SK-N-MC (cell line): ENCODE results near the gene GLI1.
"Not testable (repeated sequence)": the region's sequence is repeated elsewhere in the genome, so short reads cannot be mapped to it uniquely, and the experiment has no call there.

Experiments
- DNase-seq: peaks from one replicate; pipeline ENCODE4 v3.0.0-alpha.2; 2011; ENCODE audit warnings: low read depth, low spot score
- H3K27ac ChIP-seq: fragments of 200-600 bp; sonication (generic); 2 replicates; pipeline ENCODE4 v1.5.1; 2016; ENCODE audit warnings: mixed run types
- H3K36me3 ChIP-seq: fragments of 200-600 bp; sonication (generic); 2 replicates; pipeline ENCODE4 v1.6.1; 2017; ENCODE audit warnings: antibody characterized with exemption, low read length, mixed read lengths; ENCODE audit not compliant: insufficient read depth
- H3K4me3 ChIP-seq: fragments of 200-600 bp; sonication (generic); 2 replicates; pipeline ENCODE4 v1.5.1; 2016
- H3K9ac ChIP-seq: fragments of 200-600 bp; sonication (generic); 2 replicates; pipeline ENCODE4 v1.8.0; 2017; ENCODE audit warnings: mixed run types, mixed read lengths; ENCODE audit not compliant: insufficient read length
- H3K9me3 ChIP-seq: fragments of 200-600 bp; sonication (generic); 2 replicates; pipeline ENCODE4 v1.6.1; 2017; ENCODE audit warnings: low read depth, mild to moderate bottlenecking, antibody characterized with exemption, low read length, moderate library complexity, mixed read lengths
- EZH2 ChIP-seq: fragments of 200-600 bp; sonication (generic); IDR thresholded peaks from one replicate; pipeline ENCODE4 v1.6.1; 2017; ENCODE audit warnings: antibody characterized with exemption
- FOXP2 ChIP-seq: optimal IDR thresholded peaks from 2 replicates; pipeline ENCODE3; 2011; ENCODE audit warnings: mild to moderate bottlenecking, moderate library complexity; ENCODE audit not compliant: insufficient read depth; ENCODE audit errors: extremely low read length, control extremely low read depth
- POLR2AphosphoS5 ChIP-seq: IDR thresholded peaks from 2 replicates; pipeline ENCODE4 v1.6.1; 2012; ENCODE audit warnings: mild to moderate bottlenecking, low read depth, low read length, borderline replicate concordance

GLI1 gene

GRCh38 chr12:57516617-57517153 is 57.1 kb downstream of the GLI1 start:
- H3K4me3 ChIP-seq, result no peak overlapping the region
- H3K36me3 ChIP-seq, result peaks cover 84% of the 10 kb centered on the region
- H3K9ac ChIP-seq, result no peak overlapping the region
- peak overlapping the region; percentile 93 for H3K27ac ChIP-seq
- TF ChIP-seq EZH2 (no peak), FOXP2 (no peak), POLR2AphosphoS5 (no peak)
- DNase-seq, result no peak
- no peaks in the 10 kb centered on the region for H3K9me3 ChIP-seq

DNA sequence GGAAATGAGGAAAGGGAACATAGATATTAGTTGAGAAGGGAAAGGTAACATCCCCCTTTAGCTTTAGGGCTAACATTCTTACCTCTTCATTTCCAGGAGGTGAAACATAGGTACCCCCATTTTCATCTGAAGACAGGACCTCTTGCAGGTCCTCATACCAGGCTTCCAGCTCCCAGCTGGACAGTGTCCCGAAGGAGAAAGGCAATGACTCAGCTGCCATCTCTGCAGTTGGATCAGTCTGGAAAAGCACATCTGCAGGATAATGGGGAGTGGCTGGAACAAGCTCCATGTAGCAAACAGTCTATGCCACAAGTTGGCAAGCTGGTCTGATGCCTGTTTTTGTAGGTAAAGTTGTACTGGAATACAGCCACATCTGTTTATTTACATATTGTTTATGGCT is 57.6 kb downstream of the GLI1 start:
- H3K9me3 ChIP-seq, result no peaks in the 10 kb centered on the region
- TF ChIP-seq EZH2 (no peak), FOXP2 (no peak), POLR2AphosphoS5 (no peak)
- DNase-seq, result no peak
- H3K27ac ChIP-seq, result peak overlapping the region; percentile 93
- H3K36me3 ChIP-seq, result peaks cover 79% of the 10 kb centered on the region
- no peak overlapping the region for H3K9ac ChIP-seq
- H3K4me3 ChIP-seq, result no peak overlapping the region

- not testable (repeated sequence) for DNase-seq, H3K9ac ChIP-seq, H3K9me3 ChIP-seq
- peak overlapping the region; percentile 94; the same call in 1 of the 2 replicates for H3K4me3 ChIP-seq
- H3K27ac ChIP-seq, result peak overlapping the region; percentile 93
- H3K36me3 ChIP-seq, result peaks cover 74% of the 10 kb centered on the region
These were observed 58.1 kb downstream of the GLI1 start for GRCh38 chr12:57517718-57518117.

GRCh38 chr12:57518176-57518919 is 58.8 kb downstream of the GLI1 start:
- Histone ChIP-seq H3K9me3 (no peaks in the 10 kb centered on the region), H3K4me3 (peak overlapping the region; percentile 94), H3K36me3 (peaks cover 68% of the 10 kb centered on the region), H3K27ac (peak overlapping the region; percentile 93), H3K9ac (peak overlapping the region; percentile 98)
- no peak for TF ChIP-seq POLR2AphosphoS5
- TF ChIP-seq FOXP2, result no peak
- no peak for TF ChIP-seq EZH2
- DNase-seq, result no peak

- Histone ChIP-seq H3K4me3 (peak overlapping the region; percentile 94), H3K9me3 (no peaks in the 10 kb centered on the region), H3K27ac (peak overlapping the region; percentile 93), H3K9ac (peak overlapping the region; percentile 98), H3K36me3 (peaks cover 62% of the 10 kb centered on the region)
- TF ChIP-seq FOXP2 (no peak), EZH2 (no peak), POLR2AphosphoS5 (no peak; the same call in 1 of the 2 replicates)
- DNase-seq, result no peak
These were observed 59.6 kb downstream of the GLI1 start for GRCh38 chr12:57518920-57519795.

GRCh38 chr12:57519796-57520052 is 60.1 kb downstream of the GLI1 start:
- DNase-seq, result no peak

DNA sequence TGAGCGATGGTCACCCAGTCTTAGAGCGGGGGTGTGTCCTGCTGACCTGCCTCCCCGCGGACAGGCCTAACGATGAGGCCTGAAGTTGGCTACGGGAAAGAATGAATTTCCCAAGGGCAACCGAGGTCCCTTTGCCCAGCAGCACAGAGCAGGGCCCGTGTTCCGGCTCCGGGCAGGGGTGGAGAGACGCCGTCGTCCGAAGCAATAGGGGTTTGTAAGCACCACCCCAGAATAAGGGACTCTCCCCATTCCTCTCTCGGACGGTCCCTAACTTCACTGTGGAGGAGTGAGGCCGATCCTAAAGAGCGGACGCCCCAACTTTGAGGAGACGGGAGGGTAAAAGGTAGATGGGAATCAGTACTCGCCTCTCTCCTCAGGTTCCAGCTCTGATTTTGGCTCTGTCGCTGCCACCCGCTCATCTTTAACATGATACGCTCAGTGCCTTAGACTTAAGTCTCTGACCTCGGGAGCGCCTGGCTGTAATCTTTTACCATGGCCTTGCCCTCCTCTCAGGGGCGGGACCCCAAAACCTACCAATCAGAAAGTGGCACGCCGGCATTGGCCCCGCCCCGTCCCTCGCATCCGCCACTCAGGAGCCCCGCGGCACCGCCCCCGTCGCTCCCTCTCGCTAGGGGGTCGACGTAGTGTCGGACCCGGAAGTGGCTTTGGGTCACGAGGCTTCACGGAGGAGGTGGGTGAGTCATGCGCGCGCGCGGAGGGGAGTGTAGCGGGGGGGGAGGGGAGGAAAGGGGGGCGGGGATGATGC is 60.7 kb downstream of the GLI1 start, which contains the start of gene DDIT3:
Gene DDIT3 (minus strand): TSS at position 462 of the 766 bp plus-strand sequence. CDS start 3,108 bp downstream, outside the sequence.
- TF ChIP-seq POLR2AphosphoS5 (peak; percentile 99), FOXP2 (no peak)
- peak; percentile 88 for DNase-seq
- Histone ChIP-seq H3K36me3 (peaks cover 62% of the 10 kb centered on the region), H3K9me3 (no peaks in the 10 kb centered on the region), H3K9ac (peak within 1 kb of the TSS; percentile 98), H3K4me3 (peak within 1 kb of the TSS; percentile 94), H3K27ac (peak within 1 kb of the TSS; percentile 100)

More at GRCh38 chr12:57519796-57520052, 60.1 kb downstream of the GLI1 start:
- Histone ChIP-seq H3K9ac (peak overlapping the region; percentile 98), H3K4me3 (peak overlapping the region; percentile 94), H3K9me3 (no peaks in the 10 kb centered on the region), H3K36me3 (peaks cover 62% of the 10 kb centered on the region), H3K27ac (peak overlapping the region; percentile 93)
- TF ChIP-seq POLR2AphosphoS5 (no peak), EZH2 (no peak), FOXP2 (no peak)

DNA sequence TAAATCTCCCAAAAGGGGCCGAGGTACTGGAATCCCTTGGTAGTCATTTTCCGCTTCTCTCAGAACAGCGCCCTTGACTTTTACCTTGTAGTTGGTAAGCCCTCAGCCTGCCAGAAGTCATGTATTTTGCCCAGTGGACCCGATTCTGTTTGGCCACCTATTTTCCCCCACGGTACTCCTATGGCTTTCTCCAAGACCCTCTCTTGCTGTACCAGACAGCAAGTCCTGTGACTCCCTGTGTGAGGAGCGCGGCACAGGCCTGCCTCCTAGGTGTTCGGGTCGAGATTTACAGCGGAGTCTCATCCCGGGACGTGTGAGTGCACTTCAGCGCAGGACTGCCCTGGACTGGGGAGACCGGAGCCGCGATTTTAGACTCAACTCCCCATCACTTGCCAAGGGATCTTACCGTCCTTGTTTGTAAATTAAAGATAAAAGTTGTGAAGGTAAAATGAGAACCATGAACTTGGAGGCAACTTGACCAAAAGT is 62.0 kb downstream of the GLI1 start:
- peaks cover 62% of the 10 kb centered on the region for H3K36me3 ChIP-seq
- peak overlapping the region; percentile 100 for H3K27ac ChIP-seq
- peak overlapping the region; percentile 98 for H3K4me3 ChIP-seq
- no peaks in the 10 kb centered on the region for H3K9me3 ChIP-seq
- no peak for TF ChIP-seq FOXP2
- no peak; the same call in 1 of the 2 replicates for TF ChIP-seq POLR2AphosphoS5
- no peak for TF ChIP-seq EZH2
- no peak for DNase-seq
- H3K9ac ChIP-seq, result peak overlapping the region; percentile 74
